K562 (cell line): ENCODE results near the gene SPDEF. TPM values are rescaled to one million over a fixed set of nuclear protein-coding genes. Genes with fewer than 3 reads are reported as not detected.
A peak's percentile ranks its signal among the peaks of the same experiment; 100 is the strongest.

Experiments used
- ATAC-seq: fragments of 200-7000 bp; cut with Tn5 transposase; 3 replicates; pipeline ENCODE4 v1.9.1; 2020; ENCODE audit warnings: moderate library complexity
- BruUV-seq: library from RNA; stranded (reverse); fragments of 400-500 nt; replicated peaks from 2 replicates; lab custom pipeline; 2021; lab: Mats Ljungman, UMichigan
- CTCF ChIA-PET: fragments of 300-600 bp; formaldehyde crosslinking; extraction: SDS; loops from one replicate; lab custom pipeline; 2021; ENCODE audit warnings: low intra/inter-chr PET ratio; lab: Yijun Ruan, JAX
- POLR2A ChIA-PET: fragments of 300-600, 350-650 bp; sonication (Branson Sonifier 250); formaldehyde crosslinking; extraction: SDS; loops from one replicate; lab custom pipeline; 2021; ENCODE audit warnings: antibody characterized with exemption, inconsistent platforms; lab: Yijun Ruan, JAX
- DNase-seq, 4 experiments: peaks; one replicate each; pipeline versions ENCODE4 v3.0.0 to v3.0.0-alpha.2; 2011 to 2018; ENCODE audit warnings: low spot score in 3 of 4, mixed read lengths in 3 of 4; ENCODE audit errors: extremely low read depth in 1 of 4
- FAIRE-seq: peaks from 2 replicates; lab custom pipeline; 2011; peaks lifted over from hg19 to GRCh38; lab: Jason Lieb, UNC
- H2AFZ ChIP-seq: 2 replicates; pipeline ENCODE4 v1.6.0; 2011; ENCODE audit warnings: low read depth, low read length, control low read depth, inconsistent platforms
- H3K27ac ChIP-seq: fragments of 200-600 bp; 3 replicates; pipeline ENCODE4 v1.8.0; 2011; ENCODE audit warnings: low read depth, mild to moderate bottlenecking, control low read depth, inconsistent platforms, low read length, moderate library complexity, mixed read lengths; ENCODE audit errors: extremely low read depth
- H3K27me3 ChIP-seq, 2 experiments: fragments of 300-600 bp in 1 of 2; 2 replicates in 1 of 2; 3 replicates in 1 of 2; pipeline versions ENCODE4 v1.6.0 to v1.8.0; 2011; ENCODE audit warnings: inconsistent platforms in 2 of 2, low read length in 2 of 2, mild to moderate bottlenecking in 1 of 2, mixed read lengths in 1 of 2, moderate library complexity in 1 of 2; ENCODE audit not compliant: control insufficient read depth in 2 of 2, insufficient read depth in 2 of 2
- H3K36me3 ChIP-seq: fragments of 300-600 bp; 3 replicates; pipeline ENCODE4 v1.8.0; 2011; ENCODE audit warnings: mild to moderate bottlenecking, low read length, inconsistent platforms; ENCODE audit not compliant: control insufficient read depth, insufficient read depth
- H3K4me1 ChIP-seq, 2 experiments: fragments of 200-600 bp in 1 of 2; replicated peaks in 1 of 2; 2 replicates in 1 of 2; 3 replicates in 1 of 2; pipeline versions ENCODE4 v1.5.1 to v1.8.0; 2011; ENCODE audit warnings: inconsistent platforms in 2 of 2, low read length in 2 of 2, mild to moderate bottlenecking in 1 of 2, mixed read lengths in 1 of 2, moderate library complexity in 1 of 2; ENCODE audit not compliant: control insufficient read depth in 2 of 2, insufficient read depth in 2 of 2
- H3K4me2 ChIP-seq: 2 replicates; pipeline ENCODE4 v1.6.1; 2011; ENCODE audit warnings: low read length, control low read depth, inconsistent platforms, mixed read lengths; ENCODE audit not compliant: insufficient read depth
- H3K4me3 ChIP-seq: fragments of 200-600 bp; sonication (generic), shearing (Covaris generic); 2 replicates; pipeline ENCODE4 v1.5.1; 2016; ENCODE audit warnings: control low read depth, inconsistent platforms
- H3K79me2 ChIP-seq: fragments of 200-600 bp; 3 replicates; pipeline ENCODE4 v1.8.0; 2011; ENCODE audit warnings: low read length, inconsistent platforms; ENCODE audit not compliant: control insufficient read depth, insufficient read depth
- H3K9ac ChIP-seq, 2 experiments: 2 replicates each; pipeline versions ENCODE4 v1.6.0 to v1.6.1; 2011; ENCODE audit warnings: low read depth in 2 of 2, low read length in 2 of 2, control low read depth in 1 of 2, inconsistent platforms in 1 of 2, mild to moderate bottlenecking in 1 of 2, mixed read lengths in 1 of 2; ENCODE audit not compliant: insufficient read depth in 1 of 2
- H3K9me1 ChIP-seq: one replicate; pipeline ENCODE4 v1.6.0; 2011; ENCODE audit warnings: inconsistent platforms, mild to moderate bottlenecking, low read length, moderate library complexity; ENCODE audit not compliant: control insufficient read depth, insufficient read depth
- H3K9me3 ChIP-seq: replicated peaks from 2 replicates; pipeline ENCODE4 v1.5.1; 2011; ENCODE audit warnings: low read depth, low read length, inconsistent platforms; ENCODE audit not compliant: control insufficient read depth, insufficient read depth
- H4K20me1 ChIP-seq: replicated peaks from 2 replicates; pipeline ENCODE4 v1.6.1; 2011; ENCODE audit warnings: low read length, inconsistent platforms, mixed read lengths; ENCODE audit not compliant: control insufficient read depth, insufficient read depth
- ADNP ChIP-seq: fragments of 200-800 bp; sonication (Bioruptor generic); IDR thresholded peaks from 2 replicates; pipeline ENCODE4 v1.6.1; 2016; ENCODE audit warnings: missing genetic modification characterization, missing compliant biosample characterization
- ARNT ChIP-seq, 2 experiments: fragments of 450-650 bp; IDR thresholded peaks; 2 replicates each; pipeline ENCODE4 v1.6.1; 2016; ENCODE audit warnings: mild to moderate bottlenecking in 1 of 2
- BCOR ChIP-seq: fragments of 450-650 bp; IDR thresholded peaks from 2 replicates; pipeline ENCODE4 v1.6.1; 2016
- BHLHE40 ChIP-seq: IDR thresholded peaks from 2 replicates; pipeline ENCODE4 v1.6.1; 2011; ENCODE audit warnings: low read length, improper control_type of control experiment
- CBX1 ChIP-seq: sonication (generic); IDR thresholded peaks from 2 replicates; pipeline ENCODE4 v1.6.1; 2016; ENCODE audit warnings: antibody characterized with exemption, low read depth, mild to moderate bottlenecking
- CBX3 ChIP-seq, 2 experiments: IDR thresholded peaks; 1 replicate in 1 of 2; 2 replicates in 1 of 2; pipeline ENCODE4 v1.6.1; 2012; ENCODE audit warnings: inconsistent platforms in 2 of 2, low read length in 2 of 2, borderline replicate concordance in 1 of 2, control low read depth in 1 of 2
- CBX5 ChIP-seq: IDR thresholded peaks from 2 replicates; pipeline ENCODE4 v1.6.1; 2014; ENCODE audit warnings: low read depth, borderline replicate concordance
- CXXC5 ChIP-seq: fragments of 250-450 bp; sonication (Bioruptor Pico); IDR thresholded peaks from 2 replicates; pipeline ENCODE4 v1.8.0; 2022; ENCODE audit warnings: inconsistent platforms, mild to moderate bottlenecking, moderate library complexity
- HDGF ChIP-seq: fragments of 450-650 bp; IDR thresholded peaks from 2 replicates; pipeline ENCODE4 v1.6.1; 2016
- HLTF ChIP-seq: fragments of 450-650 bp; IDR thresholded peaks from 2 replicates; pipeline ENCODE4 v1.6.1; 2016
- MECOM ChIP-seq: fragments of 250-450 bp; sonication (Bioruptor Pico); IDR thresholded peaks from 2 replicates; pipeline ENCODE4 v1.8.0; 2022; ENCODE audit warnings: inconsistent platforms
- NFE2 ChIP-seq: IDR thresholded peaks from 2 replicates; pipeline ENCODE4 v1.6.1; 2014; ENCODE audit warnings: antibody characterized with exemption, low read depth
- PHB ChIP-seq: fragments of 250-450 bp; sonication (Bioruptor Pico); IDR thresholded peaks from 2 replicates; pipeline ENCODE4 v1.5.0; 2021
- PRMT5 ChIP-seq: sonication (generic); formaldehyde crosslinking; IDR thresholded peaks from 2 replicates; pipeline ENCODE4 v1.5.0; 2020; ENCODE audit warnings: missing genetic modification reagents
- RBM25 ChIP-seq: fragments of 200-400 bp; formaldehyde crosslinking; IDR thresholded peaks from 2 replicates; pipeline ENCODE4 v1.6.1; 2018; ENCODE audit warnings: low read length, low read depth, moderate library complexity; ENCODE audit not compliant: severe bottlenecking
- SP1 ChIP-seq: sonication (generic); formaldehyde crosslinking; IDR thresholded peaks from 2 replicates; pipeline ENCODE4 v1.8.1; 2022; ENCODE audit warnings: mild to moderate bottlenecking, missing genetic modification reagents
- TRIM24 ChIP-seq, 2 experiments: fragments of 450-650 bp; IDR thresholded peaks; 2 replicates each; pipeline ENCODE4 v1.6.1; 2016
- TRIM28 ChIP-seq: fragments of 450-650 bp; IDR thresholded peaks from 2 replicates; pipeline ENCODE4 v1.6.1; 2017
- ZNF197 ChIP-seq: fragments of 200-800 bp; sonication (Bioruptor generic); IDR thresholded peaks from 2 replicates; pipeline ENCODE4 v1.6.1; 2016; ENCODE audit warnings: low read depth, missing genetic modification characterization, missing compliant biosample characterization
- ZNF217 ChIP-seq: sonication (generic); formaldehyde crosslinking; IDR thresholded peaks from 2 replicates; pipeline ENCODE4 v1.8.0; 2022; ENCODE audit warnings: mild to moderate bottlenecking, missing genetic modification reagents
- WGBS: fragments of 100-300 bp; shearing (Covaris generic); methylation state at CpG from one replicate; pipeline ENCODE4 v1.1.6; 2016; ENCODE audit warnings: low coverage, mixed read lengths; ENCODE audit not compliant: insufficient coverage; ENCODE audit errors: missing lambda C conversion rate; 5-methylcytosine and 5-hydroxymethylcytosine counted together
- in situ Hi-C: fragments of 300-500 bp; cut with MboI; formaldehyde crosslinking; loops from 4 replicates; pipeline ENCODE4 v1.15.0; 2018; ENCODE audit warnings: inconsistent platforms, mixed read lengths
- intact Hi-C: fragments of 100-400 bp; cut with micrococcal nuclease; formaldehyde crosslinking; loops from 2 replicates; pipeline ENCODE4 v1.14.2; 2022
- polyA plus RNA-seq, 8 experiments: library from polyadenylated mRNA; depleted of rRNA in 4 of 8; stranded (reverse) in 5 of 8; unstranded in 3 of 8; fragments of >200 nt; fragmentation: Nextera tagmentation in 2 of 8; fragmentation: Illumina TruSeq in 1 of 8; extraction: Ambion mirVana in 2 of 8; extraction: Trizol in 1 of 8; gene quantifications; 2 replicates each; pipeline versions ENCODE4 v1.2.1 to v1.2.3, GENCODE V29; 2011 to 2014; ENCODE audit warnings: inconsistent platforms in 1 of 8, missing spikeins in 1 of 8
- total RNA-seq, 7 experiments: library from RNA; depleted of rRNA in 6 of 7; stranded (reverse); fragments of >200 nt in 6 of 7; fragmentation: Illumina TruSeq in 2 of 7; extraction: Trizol in 2 of 7; gene quantifications; 2 replicates each; pipeline versions ENCODE4 v1.2.1 to v1.2.3, GENCODE V29; 2011 to 2021; ENCODE audit warnings: low replicate concordance in 1 of 7
- TF ChIP-seq, protein P1 (sequence below): fragments of 200-800 bp; sonication (Bioruptor generic); IDR thresholded peaks from 2 replicates; pipeline ENCODE4 v1.6.1; 2017; ENCODE audit warnings: missing genetic modification characterization, missing compliant biosample characterization
- TF ChIP-seq, protein P2 (sequence below): fragments of 250-450 bp; sonication (Bioruptor Pico); IDR thresholded peaks from 2 replicates; pipeline ENCODE4 v1.8.0; 2022; ENCODE audit warnings: moderate library complexity, mild to moderate bottlenecking, inconsistent platforms

The SPDEF gene
- total and polyA plus RNA-seq, 9 of the 15 experiments (the other 6 are each of a cell fraction or from before 2014, with no cell fraction given) = 0.04 to 0.12 (median 0.11) TPM; not detected in 5

DNA sequence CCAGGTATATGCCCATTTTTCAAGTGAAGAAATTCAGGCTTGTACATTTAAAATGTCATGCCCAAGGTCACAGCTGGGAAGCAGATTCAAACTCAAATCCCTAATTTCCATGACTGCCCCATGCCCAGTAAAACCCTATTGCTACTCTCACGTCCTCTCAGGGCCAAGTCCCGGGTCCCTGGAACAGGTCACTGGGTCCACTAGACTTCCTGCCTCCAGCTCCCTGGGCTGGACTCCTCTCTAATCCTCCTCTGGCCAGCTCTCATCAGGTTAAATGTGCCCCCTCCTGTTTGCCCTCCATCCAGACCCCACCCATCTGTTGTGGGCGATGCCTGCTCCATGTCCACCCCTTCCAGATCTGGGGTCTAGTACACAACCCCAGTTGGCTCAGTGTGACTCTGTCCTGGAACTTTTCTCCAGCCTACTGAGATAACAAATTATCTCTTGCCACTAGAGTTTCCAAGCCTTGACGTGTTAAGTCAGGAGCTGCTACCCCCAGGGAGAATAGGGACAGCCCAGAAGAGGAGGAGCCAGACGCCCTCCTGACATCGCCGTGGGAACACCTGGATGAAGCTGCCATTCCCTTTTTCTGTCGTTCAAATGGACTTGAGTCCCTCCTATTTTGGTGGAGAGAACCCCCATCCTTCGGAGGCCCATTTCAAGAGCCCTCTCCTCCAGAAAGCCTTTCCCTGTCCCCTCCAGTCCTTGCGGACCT lies 3.7 kb upstream of the SPDEF start (continued):
- 0 out of 2 replicates have a peak, but pooled peaks have one; percentile 8 for TF ChIP-seq HDGF
- no peak for TF ChIP-seq ZNF217 (CRISPR knock-in tag)
- TF ChIP-seq PHB (CRISPR knock-in tag) = 0 out of 2 replicates have a peak, but pooled peaks have one; percentile 64
- TF ChIP-seq, protein P1, sequence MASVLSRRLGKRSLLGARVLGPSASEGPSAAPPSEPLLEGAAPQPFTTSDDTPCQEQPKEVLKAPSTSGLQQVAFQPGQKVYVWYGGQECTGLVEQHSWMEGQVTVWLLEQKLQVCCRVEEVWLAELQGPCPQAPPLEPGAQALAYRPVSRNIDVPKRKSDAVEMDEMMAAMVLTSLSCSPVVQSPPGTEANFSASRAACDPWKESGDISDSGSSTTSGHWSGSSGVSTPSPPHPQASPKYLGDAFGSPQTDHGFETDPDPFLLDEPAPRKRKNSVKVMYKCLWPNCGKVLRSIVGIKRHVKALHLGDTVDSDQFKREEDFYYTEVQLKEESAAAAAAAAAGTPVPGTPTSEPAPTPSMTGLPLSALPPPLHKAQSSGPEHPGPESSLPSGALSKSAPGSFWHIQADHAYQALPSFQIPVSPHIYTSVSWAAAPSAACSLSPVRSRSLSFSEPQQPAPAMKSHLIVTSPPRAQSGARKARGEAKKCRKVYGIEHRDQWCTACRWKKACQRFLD (CRISPR knock-in tag) = 0 out of 2 replicates have a peak, but pooled peaks have one; percentile 5
- TF ChIP-seq, all 486 proteins: peak for 8

DNA sequence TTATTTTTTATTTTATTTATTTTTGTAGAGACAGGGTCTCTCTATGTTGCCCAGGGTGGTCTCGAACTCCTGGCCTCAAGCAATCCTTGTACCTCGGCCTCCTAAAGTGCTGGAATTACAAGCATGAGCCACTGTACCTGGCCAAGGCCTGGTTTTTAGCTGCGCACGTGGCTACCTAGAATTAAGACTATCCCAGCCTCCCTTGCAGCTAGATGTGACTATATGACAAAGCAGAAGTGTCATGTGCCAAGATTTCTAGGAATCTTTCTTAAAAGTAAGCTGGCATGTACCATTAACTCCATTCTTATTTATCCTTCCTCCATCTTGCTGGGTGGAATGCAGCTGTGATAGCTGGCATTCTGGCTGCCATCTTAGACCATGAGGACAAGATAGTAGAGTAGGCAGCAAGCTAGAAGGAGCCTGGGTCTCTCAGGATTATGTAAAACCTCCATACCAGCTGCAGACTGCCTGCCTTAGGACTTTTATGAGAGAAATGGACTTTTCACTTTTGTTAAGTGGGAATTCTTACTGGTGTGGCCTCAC lies 2.1 kb upstream of the SPDEF start:
- BruUV-seq = no TSS peak
- ATAC-seq = no peak

More for the DNA sequence above, 2.1 kb upstream of the SPDEF start:
- TF ChIP-seq, protein P2, sequence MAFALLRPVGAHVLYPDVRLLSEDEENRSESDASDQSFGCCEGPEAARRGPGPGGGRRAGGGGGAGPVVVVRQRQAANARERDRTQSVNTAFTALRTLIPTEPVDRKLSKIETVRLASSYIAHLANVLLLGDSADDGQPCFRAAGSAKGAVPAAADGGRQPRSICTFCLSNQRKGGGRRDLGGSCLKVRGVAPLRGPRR (CRISPR knock-in tag) = no peak
- TF ChIP-seq CBX1 (0 out of 2 replicates have a peak, but pooled peaks have one; percentile 28), HLTF (peak; percentile 78; the same call in 1 of the 2 replicates), PRMT5 (CRISPR knock-in tag) (no peak), ZNF197 (CRISPR knock-in tag) (no peak), TRIM24 (IDR thresholded peaks at IDR 0.05) (peak; percentile 91 to 94), MECOM (CRISPR knock-in tag) (0 out of 2 replicates have a peak, but pooled peaks have one; percentile 22), TRIM28 (peak; percentile 93), SP1 (CRISPR knock-in tag) (no peak), CXXC5 (CRISPR knock-in tag) (no peak), CBX5 (peak; percentile 62; the same call in 1 of the 2 replicates), RBM25 (peak; percentile 85), CBX3 (IDR thresholded peaks at IDR 0.05; ENCODE audit: borderline replicate concordance in 1 of 2, low read length in 2 of 2) (peak in 1 of 2 experiments; percentile 99; a peak in 2 of 3 replicates), BCOR (peak; percentile 55), ARNT (IDR thresholded peaks at IDR 0.05) (peak in 1 of 2 experiments; percentile 13; a peak in 1 of 4 replicates), ADNP (tag) (peak; percentile 78), BHLHE40 (peak; percentile 37; the same call in 1 of the 2 replicates), NFE2 (peak; percentile 47)
- ChIA-PET POLR2A (interaction anchor here (1.0 to 1.4 kb wide), 3 partner anchors 9 to 26 kb away, joined by 4 to 6 read pairs (median 5); no protein-coding TSS in a partner anchor), CTCF (no interaction called here)
- Histone ChIP-seq H3K27ac (no peak overlapping the region), H4K20me1 (no peaks in the 10 kb centered on the region), H3K36me3 (no peaks in the 10 kb centered on the region), H3K9me3 (peaks cover 8% of the 10 kb centered on the region), H3K4me3 (no peak overlapping the region), H2AFZ (no peak overlapping the region), H3K9me1 (peaks cover 5% of the 10 kb centered on the region), H3K4me1 (peaks cover 56 to 85% of the 10 kb centered on the region in 2 experiments), H3K9ac (no peak overlapping the region), H3K27me3 (no peaks in the 10 kb centered on the region), H3K79me2 (no peaks in the 10 kb centered on the region), H3K4me2 (no peak overlapping the region)
- intact Hi-C loops (no loop called here), in situ Hi-C loops (no loop called here)
- no peak for FAIRE-seq
- WGBS = 76% methylated on average over 4 of the region's 4 CpGs
- DNase-seq = no peak
